WERI-Rb-1 (cell line): Measurements from ENCODE around the gene CSNK2A1.

ENCODE experiments used
- DNase-seq: peaks from one replicate; pipeline ENCODE4 v3.0.0-alpha.2; 2020
- H3K27ac ChIP-seq: fragments of 250-450 bp; sonication (Bioruptor Pico); 2 replicates; pipeline ENCODE4 v1.5.1; 2020; ENCODE audit warnings: mild to moderate bottlenecking, moderate library complexity
- H3K27me3 ChIP-seq: fragments of 250-450 bp; sonication (Bioruptor Pico); 2 replicates; pipeline ENCODE4 v1.5.1; 2021; ENCODE audit warnings: mild to moderate bottlenecking, low read depth, moderate library complexity; ENCODE audit not compliant: insufficient read depth, severe bottlenecking
- H3K36me3 ChIP-seq: fragments of 250-450 bp; sonication (Bioruptor Pico); 2 replicates; pipeline ENCODE4 v1.5.1; 2020; ENCODE audit warnings: mild to moderate bottlenecking, moderate library complexity
- H3K4me3 ChIP-seq: 2 replicates; pipeline ENCODE4 v1.5.1; 2011; ENCODE audit warnings: low read depth, mild to moderate bottlenecking, control low read depth, low read length
- H3K9me3 ChIP-seq: fragments of 250-450 bp; sonication (Bioruptor Pico); 2 replicates; pipeline ENCODE4 v1.5.1; 2021; ENCODE audit warnings: mild to moderate bottlenecking, moderate library complexity; ENCODE audit not compliant: severe bottlenecking
- CTCF ChIP-seq: IDR thresholded peaks from 2 replicates; pipeline ENCODE4 v1.5.1; 2011; ENCODE audit warnings: low read depth, mild to moderate bottlenecking, control low read depth, inconsistent platforms, low read length

The CSNK2A1 gene

GRCh38 chr20:561437-562231 is 18.0 kb upstream of the CSNK2A1 start:
- H3K27ac ChIP-seq, result no peak overlapping the region
- H3K27me3 ChIP-seq, result no peaks in the 10 kb centered on the region
- H3K36me3 ChIP-seq, result no peaks in the 10 kb centered on the region
- TF ChIP-seq CTCF, result peak; percentile 99
- H3K9me3 ChIP-seq, result no peaks in the 10 kb centered on the region
- H3K4me3 ChIP-seq, result no peak overlapping the region
- DNase-seq, result peak; percentile 82

- Histone ChIP-seq H3K36me3 (no peaks in the 10 kb centered on the region), H3K27me3 (no peaks in the 10 kb centered on the region), H3K9me3 (no peaks in the 10 kb centered on the region), H3K4me3 (no peak overlapping the region), H3K27ac (no peak overlapping the region)
- peak; percentile 41; the same call in 1 of the 2 replicates for TF ChIP-seq CTCF
- DNase-seq, result no peak
Observed at GRCh38 chr20:560680-561079, 17.1 kb upstream of the CSNK2A1 start.

GRCh38 chr20:558117-558516 is 14.5 kb upstream of the CSNK2A1 start:
- no peak for DNase-seq
- H3K27ac ChIP-seq, result no peak overlapping the region
- no peak overlapping the region for H3K4me3 ChIP-seq
- H3K27me3 ChIP-seq, result no peaks in the 10 kb centered on the region
- no peaks in the 10 kb centered on the region for H3K36me3 ChIP-seq
- no peak for TF ChIP-seq CTCF
- H3K9me3 ChIP-seq, result no peaks in the 10 kb centered on the region

- DNase-seq, result no peak
- no peaks in the 10 kb centered on the region for H3K9me3 ChIP-seq
- no peaks in the 10 kb centered on the region for H3K27me3 ChIP-seq
- H3K4me3 ChIP-seq, result no peak overlapping the region
- no peak for TF ChIP-seq CTCF
- H3K27ac ChIP-seq, result no peak overlapping the region
- H3K36me3 ChIP-seq, result no peaks in the 10 kb centered on the region
Observed at GRCh38 chr20:556984-557383, 13.4 kb upstream of the CSNK2A1 start.

GRCh38 chr20:555976-556385 is 12.4 kb upstream of the CSNK2A1 start:
- no peak for TF ChIP-seq CTCF
- H3K4me3 ChIP-seq, result no peak overlapping the region
- H3K27me3 ChIP-seq, result no peaks in the 10 kb centered on the region
- no peaks in the 10 kb centered on the region for H3K9me3 ChIP-seq
- peak; percentile 84 for DNase-seq
- no peaks in the 10 kb centered on the region for H3K36me3 ChIP-seq
- H3K27ac ChIP-seq, result peak overlapping the region; percentile 44

GRCh38 chr20:550611-551010 is 7.0 kb upstream of the CSNK2A1 start:
- no peak overlapping the region for H3K27ac ChIP-seq
- H3K36me3 ChIP-seq, result no peaks in the 10 kb centered on the region
- DNase-seq, result no peak
- no peaks in the 10 kb centered on the region for H3K27me3 ChIP-seq
- no peak overlapping the region for H3K4me3 ChIP-seq
- no peaks in the 10 kb centered on the region for H3K9me3 ChIP-seq
- TF ChIP-seq CTCF, result no peak
